Prostate gland (tissue), 2 donors: ENCODE data around the gene VEZF1. TPM values are rescaled to one million over a fixed set of nuclear protein-coding genes. Genes with fewer than 3 reads are reported as not detected.

ENCODE experiments used
- DNase-seq: peaks from one replicate; pipeline ENCODE4 v3.0.0-alpha.2; 2019; ENCODE audit warnings: low spot score
- H3K27ac ChIP-seq, 2 donors: fragments of 200-600 bp; sonication (generic); 2 replicates each; pipeline ENCODE4 v1.5.1; 2017 to 2019
- H3K27me3 ChIP-seq: fragments of 200-600 bp; sonication (generic); replicated peaks from 2 replicates; pipeline ENCODE4 v1.5.1; 2019; ENCODE audit not compliant: insufficient read depth
- H3K36me3 ChIP-seq, 2 donors: fragments of 200-600 bp; sonication (generic); 1 replicate in 1 of 2; 2 replicates in 1 of 2; pipeline versions ENCODE4 v1.5.1 to v1.8.1; 2017 to 2019
- H3K4me1 ChIP-seq: fragments of 200-600 bp; sonication (generic); replicated peaks from 2 replicates; pipeline ENCODE4 v1.5.1; 2019
- H3K4me3 ChIP-seq, 2 donors: fragments of 200-600 bp; sonication (generic); 2 replicates each; pipeline ENCODE4 v1.5.1; 2017 to 2019
- H3K9me3 ChIP-seq: fragments of 200-600 bp; sonication (generic); 2 replicates; pipeline ENCODE4 v1.5.1; 2017
- CTCF ChIP-seq, 4 experiments: fragments of 200-600 bp in 2 of 4; fragments of 450-650 bp in 2 of 4; sonication (generic) in 2 of 4; IDR thresholded peaks; 1 replicate in 3 of 4; 2 replicates in 1 of 4; pipeline ENCODE4 v1.5.1; 2016 to 2019; ENCODE audit warnings: antibody characterized with exemption in 4 of 4, mild to moderate bottlenecking in 2 of 4, moderate library complexity in 2 of 4
- POLR2A ChIP-seq: fragments of 450-650 bp; IDR thresholded peaks from one replicate; pipeline ENCODE4 v1.6.1; 2016; ENCODE audit warnings: antibody characterized with exemption, mild to moderate bottlenecking
- POLR2AphosphoS5 ChIP-seq: sonication (generic); formaldehyde crosslinking; IDR thresholded peaks from one replicate; pipeline ENCODE4 v1.6.1; 2017; ENCODE audit warnings: antibody characterized with exemption
- WGBS: methylation state at CpG from one replicate; pipeline ENCODE4 v1.1.5; 2018; 5-methylcytosine and 5-hydroxymethylcytosine counted together
- intact Hi-C: fragments of 100-400 bp; cut with DNase I; formaldehyde crosslinking; loops from one replicate; pipeline ENCODE4 v1.14.2; 2022
- total RNA-seq, 2 donors: library from RNA; depleted of rRNA; stranded (reverse); fragments of >200 nt; gene quantifications; one replicate each; pipeline ENCODE4 v1.1.0, GENCODE V29; 2016

The VEZF1 gene
- total RNA-seq, 2 donors from 2014 or later = 84.9 to 91.1 TPM

GRCh38 chr17:57999496-58000017, 11.5 kb upstream of the VEZF1 start:
- H3K4me1 ChIP-seq = peaks cover 19% of the 10 kb centered on the region

GRCh38 chr17:57999010-57999495, 11.0 kb upstream of the VEZF1 start:
- no peak for DNase-seq
- no peak for TF ChIP-seq POLR2AphosphoS5
- TF ChIP-seq POLR2A = no peak
- TF ChIP-seq CTCF (IDR thresholded peaks at IDR 0.05) = no peak
- no peak overlapping the region for H3K4me3 ChIP-seq
- H3K36me3 ChIP-seq = no peaks in the 10 kb centered on the region
- intact Hi-C loops = loop anchor here (10.0 kb wide), 2 partner anchors 334 to 404 kb away; no protein-coding TSS in a partner anchor
- no peaks in the 10 kb centered on the region for H3K9me3 ChIP-seq
- peaks cover 16% of the 10 kb centered on the region for H3K4me1 ChIP-seq
- no peaks in the 10 kb centered on the region for H3K27me3 ChIP-seq
- no peak overlapping the region for H3K27ac ChIP-seq

More at GRCh38 chr17:57999496-58000017, 11.5 kb upstream of the VEZF1 start:
- peak; percentile 42 for DNase-seq
- H3K9me3 ChIP-seq = no peaks in the 10 kb centered on the region
- 52% methylated on average over 1 of the region's 1 CpG for WGBS
- H3K27ac ChIP-seq = peak overlapping the region in 1 of 2 donors; percentile 2
- no peaks in the 10 kb centered on the region for H3K27me3 ChIP-seq
- H3K36me3 ChIP-seq = no peaks in the 10 kb centered on the region
- intact Hi-C loops = loop anchor here (10.0 kb wide), 4 partner anchors 115 to 875 kb away; no protein-coding TSS in a partner anchor
- H3K4me3 ChIP-seq = no peak overlapping the region
- no peak for TF ChIP-seq POLR2A
- peak; percentile 74 to 93 (median 90) for TF ChIP-seq CTCF (IDR thresholded peaks at IDR 0.05)
- TF ChIP-seq POLR2AphosphoS5 = peak; percentile 35

- Histone ChIP-seq H3K4me1 (peaks cover 5% of the 10 kb centered on the region), H3K27me3 (no peaks in the 10 kb centered on the region), H3K4me3 (no peak overlapping the region), H3K27ac (no peak overlapping the region), H3K36me3 (no peaks in the 10 kb centered on the region), H3K9me3 (no peaks in the 10 kb centered on the region)
- 82% methylated on average over 3 of the region's 3 CpGs for WGBS
- TF ChIP-seq POLR2A (no peak), POLR2AphosphoS5 (no peak), CTCF (IDR thresholded peaks at IDR 0.05) (no peak)
- DNase-seq = no peak
- intact Hi-C loops = loop anchor here (10.0 kb wide), 2 partner anchors 332 to 402 kb away; no protein-coding TSS in a partner anchor
These were observed 9.2 kb upstream of the VEZF1 start for GRCh38 chr17:57997085-57997809.

- Histone ChIP-seq H3K4me1 (peaks cover 3% of the 10 kb centered on the region), H3K9me3 (no peaks in the 10 kb centered on the region), H3K4me3 (no peak overlapping the region), H3K27me3 (no peaks in the 10 kb centered on the region), H3K36me3 (no peaks in the 10 kb centered on the region), H3K27ac (peak overlapping the region; percentile 40 to 52)
- intact Hi-C loops = loop anchor here (2.0 to 10.0 kb wide), 3 partner anchors 137 to 401 kb away; no protein-coding TSS in a partner anchor
- TF ChIP-seq POLR2AphosphoS5 (peak; percentile 65), CTCF (IDR thresholded peaks at IDR 0.05) (peak; percentile 45 to 89 (median 78)), POLR2A (no peak)
- 35% methylated on average over 4 of the region's 4 CpGs for WGBS
- DNase-seq = peak; percentile 71
These were observed 7.3 kb upstream of the VEZF1 start for GRCh38 chr17:57995076-57995956.
